H9 (cell line): ENCODE results near the gene ZSCAN18. TPM values are rescaled to one million over a fixed set of nuclear protein-coding genes. Genes with fewer than 3 reads are reported as not detected.

Experiments used
- DNase-seq: peaks from one replicate; pipeline ENCODE4 v3.0.0-alpha.2; 2017
- H2AFZ ChIP-seq: one replicate; pipeline ENCODE4 v1.6.1; 2013; ENCODE audit warnings: mild to moderate bottlenecking, low read length, control low read depth, moderate library complexity
- H2AK5ac ChIP-seq: 2 replicates; pipeline ENCODE4 v1.6.1; 2013; ENCODE audit warnings: low read length, control low read depth, mixed read lengths; ENCODE audit not compliant: insufficient read length
- H2BK120ac ChIP-seq: one replicate; pipeline ENCODE4 v1.6.1; 2013; ENCODE audit warnings: low read depth, mild to moderate bottlenecking, low read length, control low read depth, inconsistent platforms; ENCODE audit not compliant: poor library complexity, severe bottlenecking
- H2BK12ac ChIP-seq: 2 replicates; pipeline ENCODE4 v1.6.1; 2013; ENCODE audit warnings: low read length, control low read depth, mixed read lengths, low read depth; ENCODE audit not compliant: insufficient read length
- H2BK15ac ChIP-seq: 2 replicates; pipeline ENCODE4 v1.6.1; 2013; ENCODE audit warnings: low read depth, low read length, control low read depth
- H2BK20ac ChIP-seq: one replicate; pipeline ENCODE4 v1.6.1; 2013; ENCODE audit warnings: low read depth, mild to moderate bottlenecking, low read length, control low read depth, inconsistent platforms; ENCODE audit not compliant: poor library complexity, severe bottlenecking
- H2BK5ac ChIP-seq: 2 replicates; pipeline ENCODE4 v1.6.1; 2013; ENCODE audit warnings: low read length, control low read depth, mixed read lengths; ENCODE audit not compliant: insufficient read length
- H3K14ac ChIP-seq: 2 replicates; pipeline ENCODE4 v1.6.1; 2013; ENCODE audit warnings: low read length, control low read depth; ENCODE audit not compliant: insufficient read depth
- H3K18ac ChIP-seq: 2 replicates; pipeline ENCODE4 v1.6.1; 2013; ENCODE audit warnings: low read depth, mild to moderate bottlenecking, mixed read lengths, low read length, control low read depth; ENCODE audit not compliant: insufficient read length
- H3K23ac ChIP-seq: 2 replicates; pipeline ENCODE4 v1.6.1; 2013; ENCODE audit warnings: low read length, control low read depth, mixed read lengths, low read depth; ENCODE audit not compliant: insufficient read length
- H3K23me2 ChIP-seq: 2 replicates; pipeline ENCODE4 v1.6.1; 2013; ENCODE audit warnings: low read depth, mild to moderate bottlenecking, mixed read lengths, low read length, control low read depth; ENCODE audit not compliant: insufficient read length, poor library complexity, severe bottlenecking
- H3K27ac ChIP-seq: 2 replicates; pipeline ENCODE4 v1.5.1; 2013; ENCODE audit warnings: low read length, control low read depth, mixed read lengths, low read depth; ENCODE audit not compliant: insufficient read length
- H3K27me3 ChIP-seq: 2 replicates; pipeline ENCODE4 v1.6.1; 2013; ENCODE audit warnings: low read length, control low read depth, inconsistent platforms; ENCODE audit not compliant: insufficient read depth
- H3K4ac ChIP-seq: 2 replicates; pipeline ENCODE4 v1.6.1; 2013; ENCODE audit warnings: low read depth, mild to moderate bottlenecking, control low read depth, inconsistent platforms, low read length, moderate library complexity
- H3K4me1 ChIP-seq: 2 replicates; pipeline ENCODE4 v1.6.1; 2013; ENCODE audit warnings: low read length, control low read depth, inconsistent platforms; ENCODE audit not compliant: insufficient read depth
- H3K4me2 ChIP-seq: 2 replicates; pipeline ENCODE4 v1.6.1; 2013; ENCODE audit warnings: low read length, control low read depth, mixed read lengths; ENCODE audit not compliant: insufficient read length, insufficient read depth
- H3K56ac ChIP-seq: 2 replicates; pipeline ENCODE4 v1.6.1; 2013; ENCODE audit warnings: low read depth, mild to moderate bottlenecking, mixed read lengths, low read length, control low read depth; ENCODE audit not compliant: insufficient read length
- H3K79me1 ChIP-seq: 2 replicates; pipeline ENCODE4 v1.6.1; 2013; ENCODE audit warnings: low read depth, mild to moderate bottlenecking, moderate library complexity, low read length, control low read depth, inconsistent platforms; ENCODE audit not compliant: insufficient read depth, poor library complexity, severe bottlenecking
- H3K79me2 ChIP-seq: 2 replicates; pipeline ENCODE4 v1.6.1; 2013; ENCODE audit warnings: low read length, control low read depth, inconsistent platforms; ENCODE audit not compliant: insufficient read depth
- H3K9ac ChIP-seq: 2 replicates; pipeline ENCODE4 v1.6.1; 2013; ENCODE audit warnings: low read length, control low read depth, mixed read lengths; ENCODE audit not compliant: insufficient read length; ENCODE audit errors: extremely low read depth
- H3K9me3 ChIP-seq: one replicate; pipeline ENCODE4 v1.6.1; 2013; ENCODE audit warnings: low read depth, low read length, inconsistent platforms; ENCODE audit not compliant: control insufficient read depth
- H3T11ph ChIP-seq: one replicate; pipeline ENCODE4 v1.6.1; 2013; ENCODE audit warnings: mild to moderate bottlenecking, low read length, control low read depth, inconsistent platforms
- H4K20me1 ChIP-seq: one replicate; pipeline ENCODE4 v1.6.1; 2013; ENCODE audit not compliant: control insufficient read depth, insufficient read length, insufficient read depth
- H4K5ac ChIP-seq: 2 replicates; pipeline ENCODE4 v1.6.1; 2013; ENCODE audit warnings: low read depth, mild to moderate bottlenecking, mixed read lengths, low read length, control low read depth; ENCODE audit not compliant: insufficient read length
- H4K8ac ChIP-seq: replicated peaks from 2 replicates; pipeline ENCODE4 v1.6.1; 2013; ENCODE audit warnings: low read length, control low read depth, mixed read lengths, low read depth; ENCODE audit not compliant: insufficient read length
- H4K91ac ChIP-seq: 2 replicates; pipeline ENCODE4 v1.6.1; 2013; ENCODE audit warnings: low read depth, mild to moderate bottlenecking, moderate library complexity, mixed read lengths, low read length, control low read depth; ENCODE audit not compliant: insufficient read length
- H3K27ac Mint-ChIP-seq, 3 experiments: 2 replicates in 2 of 3; 3 replicates in 1 of 3; pipeline ENCODE4 v1.8.0; 2020 to 2021; ENCODE audit warnings: mixed read lengths in 3 of 3, mild to moderate bottlenecking in 1 of 3, moderate library complexity in 1 of 3
- H3K27me3 Mint-ChIP-seq: 2 replicates; pipeline ENCODE4 v1.8.0; 2021; ENCODE audit warnings: low read depth, mild to moderate bottlenecking, moderate library complexity, mixed read lengths
- H3K36me3 Mint-ChIP-seq, 3 experiments: 2 replicates in 2 of 3; 3 replicates in 1 of 3; pipeline ENCODE4 v1.8.0; 2020 to 2021; ENCODE audit warnings: low read depth in 3 of 3, mixed read lengths in 3 of 3; ENCODE audit not compliant: insufficient read depth in 1 of 3
- H3K4me1 Mint-ChIP-seq, 2 experiments: 2 replicates each; pipeline ENCODE4 v1.8.0; 2020; ENCODE audit warnings: mixed read lengths in 2 of 2
- H3K4me3 Mint-ChIP-seq, 2 experiments: 2 replicates in 1 of 2; 3 replicates in 1 of 2; pipeline ENCODE4 v1.8.0; 2020 to 2021; ENCODE audit warnings: mild to moderate bottlenecking in 2 of 2, mixed read lengths in 2 of 2, moderate library complexity in 1 of 2
- H3K9me3 Mint-ChIP-seq, 2 experiments: 2 replicates in 1 of 2; 3 replicates in 1 of 2; pipeline ENCODE4 v1.8.0; 2020; ENCODE audit warnings: mild to moderate bottlenecking in 2 of 2, mixed read lengths in 2 of 2, moderate library complexity in 1 of 2
- CTCF ChIP-seq: fragments of 200-600 bp; sonication (generic); conservative IDR thresholded peaks from 3 replicates; pipeline ENCODE4 v1.8.0; 2021; ENCODE audit warnings: antibody characterized with exemption, mild to moderate bottlenecking
- WGBS: extraction: QIAGEN DNeasy Blood & Tissue Kit; methylation state at CpG from one replicate; pipeline ENCODE4 v1.1.7; 2013; ENCODE audit warnings: missing lambda C conversion rate, low lambda C conversion rate, mixed read lengths; ENCODE audit not compliant: insufficient read length; ENCODE audit errors: extremely low coverage; 5-methylcytosine and 5-hydroxymethylcytosine counted together
- total RNA-seq: library from RNA; stranded (reverse); gene quantifications from 2 replicates; pipeline ENCODE4 v1.2.1, GENCODE V29; 2021

The ZSCAN18 gene
- total RNA-seq, 1 experiment from 2014 or later: 40.1 TPM

DNA sequence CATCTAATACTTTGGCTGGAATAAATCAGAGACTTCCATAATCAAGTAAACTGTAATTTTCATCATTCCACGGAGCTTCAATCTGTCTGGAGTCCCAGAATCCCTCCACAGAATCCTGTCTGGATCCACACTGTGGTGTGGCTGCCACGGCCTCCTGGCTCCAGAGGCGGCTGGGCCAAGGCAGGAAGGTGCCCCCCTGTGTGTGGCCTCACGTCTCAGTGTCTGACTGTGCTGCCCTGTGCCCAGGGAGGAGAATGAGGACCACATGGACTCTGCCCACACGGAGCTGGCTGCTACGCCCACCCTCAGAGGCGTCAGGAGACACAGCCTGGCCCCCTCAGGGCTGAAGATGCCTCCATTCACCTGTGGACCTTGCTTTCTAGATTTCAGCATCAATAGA is 51.2 kb downstream of the ZSCAN18 start:
- Mint-ChIP-seq H3K4me3 (no peak overlapping the region), H3K9me3 (peaks cover 75 to 84% of the 10 kb centered on the region in 2 experiments), H3K27ac (no peak overlapping the region), H3K4me1 (no peaks in the 10 kb centered on the region), H3K27me3 (peaks cover 49% of the 10 kb centered on the region), H3K36me3 (peaks cover 4 to 42% (median 16%) of the 10 kb centered on the region in 3 experiments; a peak in 6 of 7 replicates)
- H2BK5ac ChIP-seq: no peak overlapping the region
- no peak overlapping the region for H2BK15ac ChIP-seq
- no peak overlapping the region for H4K8ac ChIP-seq
- no peak overlapping the region for H2BK120ac ChIP-seq
- H3K23me2 ChIP-seq: no peaks in the 10 kb centered on the region
- H3K4me2 ChIP-seq: no peak overlapping the region
- no peak overlapping the region for H4K5ac ChIP-seq
- H3K18ac ChIP-seq: no peak overlapping the region
- WGBS: no CpG with 5 or more reads among the region's 7 CpGs
- no peak overlapping the region for H3K4ac ChIP-seq
- H3K4me1 ChIP-seq: no peaks in the 10 kb centered on the region
- no peak overlapping the region for H3K23ac ChIP-seq
- no peak overlapping the region for H3T11ph ChIP-seq
- H3K79me2 ChIP-seq: no peaks in the 10 kb centered on the region
- TF ChIP-seq CTCF: no peak
- H3K27me3 ChIP-seq: no peaks in the 10 kb centered on the region; the same call in 1 of the 2 replicates
- H2BK20ac ChIP-seq: no peak overlapping the region
- no peak overlapping the region for H2BK12ac ChIP-seq
- no peak overlapping the region for H3K9ac ChIP-seq
- no peak overlapping the region for H3K27ac ChIP-seq
- H4K91ac ChIP-seq: no peak overlapping the region
- H3K79me1 ChIP-seq: no peaks in the 10 kb centered on the region
- H4K20me1 ChIP-seq: no peaks in the 10 kb centered on the region
- no peak overlapping the region for H2AFZ ChIP-seq
- H3K9me3 ChIP-seq: peaks cover 41% of the 10 kb centered on the region
- no peak overlapping the region for H3K56ac ChIP-seq
- no peak for DNase-seq
- H2AK5ac ChIP-seq: no peak overlapping the region
- no peak overlapping the region for H3K14ac ChIP-seq
